ENCODE measurements around the gene SAPCD1. TPM values are rescaled to one million over a fixed set of nuclear protein-coding genes. Genes with fewer than 3 reads are reported as not detected.
"Not testable (repeated sequence)": the region's sequence is repeated elsewhere in the genome, so short reads cannot be mapped to it uniquely, and the experiment has no call there.

The SAPCD1 gene
- total RNA-seq, 2 donors from 2014 or later, result 3.6 to 4.2 TPM

- Mint-ChIP-seq H3K27ac (peak within 1 kb of the TSS; percentile 98), H3K27me3 (no peaks in the 10 kb centered on the region), H3K36me3 (ENCODE audit: low read depth) (peaks cover 5% of the 10 kb centered on the region), H3K4me1 (peaks cover 33% of the 10 kb centered on the region), H3K4me3 (peak within 1 kb of the TSS; percentile 95)
- DNase-seq (peak; percentile 74 to 82 (median 78)), ATAC-seq (peak; percentile 88)
- H3K9me3 ChIP-seq (ENCODE audit: control insufficient read depth, low read length, poor library complexity, severe bottlenecking), result no peaks in the 10 kb centered on the region
Measured at GRCh38 chr6:31795616-31796298, 33.3 kb downstream of the SAPCD1 start, which contains the start of gene VARS1. TSS of gene VARS1 (minus strand) at chr6:31795752. CDS start at chr6:31795217, 535 bp downstream.

GRCh38 chr6:31796993-31797385 lies 34.5 kb downstream of the SAPCD1 start:
- no peak for DNase-seq
- no peak for ATAC-seq
- Mint-ChIP-seq H3K4me1 (peaks cover 30% of the 10 kb centered on the region), H3K27me3 (no peaks in the 10 kb centered on the region), H3K4me3 (peak overlapping the region; percentile 53), H3K36me3 (ENCODE audit: low read depth) (peaks cover 2% of the 10 kb centered on the region), H3K27ac (peak overlapping the region; percentile 98)
- no peaks in the 10 kb centered on the region for H3K9me3 ChIP-seq (ENCODE audit: control insufficient read depth, low read length, poor library complexity, severe bottlenecking)

- Mint-ChIP-seq H3K27ac (peak overlapping the region; percentile 98), H3K4me3 (peak overlapping the region; percentile 73), H3K4me1 (peaks cover 27% of the 10 kb centered on the region), H3K27me3 (no peaks in the 10 kb centered on the region), H3K36me3 (ENCODE audit: low read depth) (no peaks in the 10 kb centered on the region)
- peak; percentile 28 for ATAC-seq
- no peak for DNase-seq
- no peaks in the 10 kb centered on the region for H3K9me3 ChIP-seq (ENCODE audit: control insufficient read depth, low read length, poor library complexity, severe bottlenecking)
Measured at GRCh38 chr6:31797588-31797987, 35.1 kb downstream of the SAPCD1 start.

- H3K27me3 Mint-ChIP-seq, result no peaks in the 10 kb centered on the region
- H3K4me3 Mint-ChIP-seq, result no peak overlapping the region
- H3K4me1 Mint-ChIP-seq, result peaks cover 21% of the 10 kb centered on the region
- no peak overlapping the region for H3K27ac Mint-ChIP-seq
- ATAC-seq (no peak), DNase-seq (no peak)
- H3K9me3 ChIP-seq (ENCODE audit: control insufficient read depth, low read length, poor library complexity, severe bottlenecking), result no peaks in the 10 kb centered on the region
- no peaks in the 10 kb centered on the region for H3K36me3 Mint-ChIP-seq (ENCODE audit: low read depth)
Measured at GRCh38 chr6:31799781-31800180, 37.3 kb downstream of the SAPCD1 start.

DNA sequence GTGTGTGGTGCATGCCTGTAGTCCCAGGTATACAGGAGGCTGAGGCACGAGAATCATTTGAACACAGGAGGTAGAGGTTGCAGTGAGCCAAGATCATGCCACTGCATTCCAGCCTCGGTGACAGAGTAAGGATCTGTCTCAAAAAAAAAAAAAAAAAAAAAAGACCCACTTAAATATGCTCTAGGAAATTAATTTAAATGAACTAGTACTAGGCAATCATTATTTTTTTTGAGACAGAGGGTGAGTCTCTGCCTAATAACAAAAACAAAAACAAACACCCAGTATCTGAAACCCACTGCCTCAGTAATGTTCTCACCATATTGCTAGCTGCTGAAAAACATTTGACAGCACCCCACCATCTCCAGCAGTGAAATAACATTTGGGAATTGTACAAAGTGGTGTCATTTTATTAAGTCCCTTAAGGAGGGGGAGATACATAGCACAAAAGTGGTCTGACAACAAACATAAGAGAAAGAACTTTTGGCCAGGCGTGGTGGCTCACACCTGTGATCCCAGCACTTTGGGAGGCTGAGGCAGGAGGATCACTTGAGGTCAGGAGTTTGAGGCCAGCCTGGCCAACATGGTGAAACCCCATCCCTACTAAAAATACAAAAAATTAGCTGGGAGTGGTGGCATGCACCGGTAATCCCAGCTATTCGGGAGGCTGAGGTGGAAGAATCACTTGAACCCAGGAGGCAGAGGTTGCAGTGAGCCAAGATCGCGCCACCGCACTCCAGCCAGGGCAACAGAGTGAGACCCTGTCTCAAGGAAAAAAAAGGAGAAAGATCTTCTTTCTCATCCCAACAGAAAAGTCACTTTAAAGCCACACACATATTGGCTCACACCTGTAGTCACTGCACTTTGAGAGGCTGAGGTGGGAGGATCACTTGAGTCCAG lies 38.8 kb downstream of the SAPCD1 start:
- not testable (repeated sequence) for H3K36me3 Mint-ChIP-seq (ENCODE audit: low read depth); ATAC-seq; H3K27me3 Mint-ChIP-seq; DNase-seq; H3K4me3 Mint-ChIP-seq; H3K9me3 ChIP-seq (ENCODE audit: control insufficient read depth, low read length, poor library complexity, severe bottlenecking); H3K27ac Mint-ChIP-seq
- H3K4me1 Mint-ChIP-seq, result peaks cover 23% of the 10 kb centered on the region

DNA sequence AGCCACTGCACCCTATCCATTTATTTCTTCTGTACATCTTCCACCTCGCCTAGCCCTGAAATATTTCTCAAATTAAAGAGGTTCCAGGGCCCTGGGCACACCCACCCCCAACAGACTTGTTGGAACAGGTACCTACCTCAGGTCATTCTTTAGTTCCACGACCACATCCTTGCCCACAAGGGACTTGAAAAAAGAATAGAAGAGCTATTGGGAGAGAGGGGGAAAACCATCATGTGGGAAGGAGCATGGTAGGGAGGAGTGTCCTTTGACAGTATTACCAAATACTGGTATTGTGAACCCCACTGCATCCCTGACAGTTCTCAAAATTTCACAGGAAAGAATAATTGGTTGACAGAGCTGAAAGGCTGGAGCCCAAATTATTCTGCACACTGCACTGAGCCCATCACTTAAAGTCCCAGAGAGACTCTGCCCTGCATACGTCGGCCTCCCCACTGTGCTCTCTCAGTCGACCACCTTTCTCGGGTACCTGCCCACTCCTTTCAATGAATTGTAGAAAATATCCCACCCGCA lies 43.5 kb downstream of the SAPCD1 start:
- ATAC-seq (peak; percentile 7), DNase-seq (no peak)
- Mint-ChIP-seq H3K27ac (peak overlapping the region; percentile 94), H3K27me3 (no peaks in the 10 kb centered on the region), H3K4me1 (peaks cover 23% of the 10 kb centered on the region), H3K4me3 (peak overlapping the region; percentile 94), H3K36me3 (ENCODE audit: low read depth) (peaks cover 5% of the 10 kb centered on the region)
- no peaks in the 10 kb centered on the region for H3K9me3 ChIP-seq (ENCODE audit: control insufficient read depth, low read length, poor library complexity, severe bottlenecking)

DNA sequence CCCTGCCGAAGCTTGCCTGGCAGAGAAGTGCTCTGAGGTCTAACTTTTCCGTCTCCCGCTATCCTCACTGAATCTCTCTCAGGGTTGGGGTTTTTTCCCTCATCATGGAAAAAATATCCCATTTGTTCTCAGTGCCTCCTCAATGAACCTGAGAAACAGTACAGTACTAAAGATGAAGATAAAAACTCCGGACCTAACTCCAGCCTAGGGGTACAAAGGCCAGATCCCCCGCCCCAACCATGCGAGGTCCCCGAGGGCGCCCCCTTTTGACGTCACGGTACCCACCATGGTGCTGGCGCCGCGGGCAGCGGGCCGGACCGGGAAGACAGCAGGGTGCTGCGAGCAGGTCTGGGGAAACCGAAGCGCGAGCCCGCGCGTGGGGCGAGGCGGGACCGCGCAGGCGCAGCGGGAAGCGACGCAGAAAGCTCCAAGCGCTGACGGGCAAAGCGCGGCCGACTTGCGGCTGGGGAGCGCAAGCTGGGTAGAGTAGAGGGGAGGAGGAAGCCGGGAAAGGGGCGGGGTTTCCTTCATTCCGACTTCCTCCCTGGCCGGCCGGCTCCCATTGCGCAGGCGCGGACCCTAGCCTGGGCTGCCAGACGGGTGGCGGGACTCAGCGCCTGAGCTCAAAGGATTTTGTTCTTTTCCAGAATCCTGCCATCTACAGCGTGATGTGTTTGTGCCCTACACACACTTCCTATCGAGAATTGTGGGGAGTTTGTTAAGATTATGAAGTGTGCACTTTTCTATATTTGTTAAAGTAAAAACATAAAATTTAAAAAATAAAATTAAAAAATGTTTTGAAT lies 44.2 kb downstream of the SAPCD1 start, which contains the start of gene LSM2:
LSM2 (minus strand) TSS at position 497 of the 803 bp plus-strand sequence; CDS start at position 288, 209 bp downstream.
- ATAC-seq (peak; percentile 99), DNase-seq (peak; percentile 96 to 97 (median 97))
- Mint-ChIP-seq H3K4me1 (peaks cover 23% of the 10 kb centered on the region), H3K36me3 (ENCODE audit: low read depth) (peaks cover 5% of the 10 kb centered on the region), H3K27me3 (no peaks in the 10 kb centered on the region), H3K27ac (peak within 1 kb of the TSS; percentile 94), H3K4me3 (peak within 1 kb of the TSS; percentile 94)
- no peaks in the 10 kb centered on the region for H3K9me3 ChIP-seq (ENCODE audit: control insufficient read depth, low read length, poor library complexity, severe bottlenecking)

GRCh38 chr6:31808599-31808998 lies 46.1 kb downstream of the SAPCD1 start:
- H3K36me3 Mint-ChIP-seq (ENCODE audit: low read depth); H3K4me3 Mint-ChIP-seq; H3K9me3 ChIP-seq (ENCODE audit: control insufficient read depth, low read length, poor library complexity, severe bottlenecking); DNase-seq; ATAC-seq; H3K27me3 Mint-ChIP-seq: not testable (repeated sequence)
- H3K4me1 Mint-ChIP-seq, result peaks cover 31% of the 10 kb centered on the region
- peak overlapping the region; percentile 29 for H3K27ac Mint-ChIP-seq

DNA sequence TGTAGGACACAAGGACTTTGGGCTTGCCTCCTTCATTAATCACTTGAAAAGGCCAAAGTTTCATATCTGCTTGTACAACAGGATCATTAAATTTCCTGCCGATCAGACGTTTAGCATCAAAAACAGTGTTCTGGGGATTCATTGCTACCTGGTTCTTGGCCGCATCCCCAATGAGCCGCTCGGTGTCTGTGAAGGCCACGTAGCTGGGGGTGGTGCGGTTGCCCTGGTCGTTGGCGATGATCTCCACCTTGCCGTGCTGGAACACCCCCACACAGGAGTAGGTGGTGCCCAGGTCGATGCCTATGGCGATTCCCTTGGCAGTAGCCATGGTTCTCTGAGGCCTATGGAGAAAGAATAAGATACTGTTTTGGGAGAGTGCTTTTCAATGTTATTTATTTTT lies 49.2 kb downstream of the SAPCD1 start:
- Mint-ChIP-seq H3K4me3 (peak overlapping the region; percentile 81), H3K27ac (peak overlapping the region; percentile 88), H3K27me3 (no peaks in the 10 kb centered on the region), H3K4me1 (peaks cover 29% of the 10 kb centered on the region), H3K36me3 (ENCODE audit: low read depth) (peaks cover 5% of the 10 kb centered on the region)
- ATAC-seq, result no peak
- DNase-seq, result no peak
- no peaks in the 10 kb centered on the region for H3K9me3 ChIP-seq (ENCODE audit: control insufficient read depth, low read length, poor library complexity, severe bottlenecking)

- H3K4me3 Mint-ChIP-seq, result peak overlapping the region; percentile 81
- H3K27me3 Mint-ChIP-seq, result no peaks in the 10 kb centered on the region
- DNase-seq, result no peak
- no peak for ATAC-seq
- H3K27ac Mint-ChIP-seq, result peak overlapping the region; percentile 88
- H3K9me3 ChIP-seq (ENCODE audit: control insufficient read depth, low read length, poor library complexity, severe bottlenecking), result no peaks in the 10 kb centered on the region
- peaks cover 5% of the 10 kb centered on the region for H3K36me3 Mint-ChIP-seq (ENCODE audit: low read depth)
- peaks cover 36% of the 10 kb centered on the region for H3K4me1 Mint-ChIP-seq
Measured at GRCh38 chr6:31813465-31813849, 51.0 kb downstream of the SAPCD1 start.
